Liver (tissue), 9 donors: ENCODE measurements around the gene CSRP1. TPM values are rescaled to one million over a fixed set of nuclear protein-coding genes. Genes with fewer than 3 reads are reported as not detected.

Source experiments
- DNase-seq: peaks from one replicate; pipeline ENCODE4 v3.0.0-alpha.2; 2017; ENCODE audit warnings: low spot score
- H3K27ac ChIP-seq, 2 donors: one replicate each; pipeline ENCODE4 v1.7.0; 2013; ENCODE audit warnings: inconsistent platforms in 2 of 2, low read length in 2 of 2, control low read depth in 1 of 2, low read depth in 1 of 2, mild to moderate bottlenecking in 1 of 2
- H3K27me3 ChIP-seq, 4 donors: one replicate each; pipeline versions ENCODE4 v1.6.1 to v1.7.0; 2013; ENCODE audit warnings: low read length in 3 of 4, inconsistent platforms in 1 of 4, mild to moderate bottlenecking in 1 of 4, moderate library complexity in 1 of 4; ENCODE audit not compliant: control insufficient read depth in 4 of 4, insufficient read depth in 4 of 4
- H3K36me3 ChIP-seq, 4 donors: one replicate each; pipeline versions ENCODE4 v1.6.1 to v1.7.0; 2013; ENCODE audit warnings: low read length in 3 of 4, mild to moderate bottlenecking in 3 of 4, low read depth in 1 of 4, moderate library complexity in 1 of 4; ENCODE audit not compliant: control insufficient read depth in 4 of 4, insufficient read depth in 3 of 4
- H3K4me1 ChIP-seq, 4 donors: one replicate each; pipeline versions ENCODE4 v1.6.1 to v1.7.0; 2013; ENCODE audit warnings: low read length in 3 of 4, mild to moderate bottlenecking in 3 of 4, moderate library complexity in 1 of 4; ENCODE audit not compliant: control insufficient read depth in 4 of 4, insufficient read depth in 4 of 4
- H3K4me3 ChIP-seq, 3 donors: one replicate each; pipeline versions ENCODE4 v1.6.1 to v1.7.0; 2013; ENCODE audit warnings: low read length in 3 of 3, control low read depth in 1 of 3, low read depth in 1 of 3, mild to moderate bottlenecking in 1 of 3
- H3K9ac ChIP-seq, 2 donors: one replicate each; pipeline ENCODE4 v1.7.0; 2013; ENCODE audit warnings: low read length in 2 of 2, mild to moderate bottlenecking in 2 of 2, moderate library complexity in 2 of 2, control low read depth in 1 of 2, low read depth in 1 of 2
- H3K9me3 ChIP-seq, 4 donors: one replicate each; pipeline versions ENCODE4 v1.6.1 to v1.7.0; 2013; ENCODE audit warnings: low read length in 3 of 4; ENCODE audit not compliant: control insufficient read depth in 4 of 4
- ATF3 ChIP-seq: IDR thresholded peaks from 2 replicates; pipeline ENCODE4 v1.6.1; 2016; ENCODE audit warnings: antibody characterized with exemption
- CTCF ChIP-seq: fragments of 150-350 bp; IDR thresholded peaks from 2 replicates; pipeline ENCODE4 v1.5.1; 2017; ENCODE audit warnings: improper control_type of control experiment, low read depth, low read length; ENCODE audit not compliant: missing input control
- EGR1 ChIP-seq, 2 donors: IDR thresholded peaks; 2 replicates each; pipeline ENCODE4 v1.6.1; 2016 to 2018; ENCODE audit warnings: antibody characterized with exemption in 2 of 2, low read depth in 2 of 2
- FOXA1 ChIP-seq: IDR thresholded peaks from 2 replicates; pipeline ENCODE4 v1.6.1; 2016; ENCODE audit warnings: antibody characterized with exemption
- GABPA ChIP-seq, 2 donors: IDR thresholded peaks in 1 of 2; conservative IDR thresholded peaks in 1 of 2; 2 replicates each; pipeline ENCODE4 v1.6.1; 2016; ENCODE audit warnings: antibody characterized with exemption in 2 of 2, mild to moderate bottlenecking in 1 of 2, moderate library complexity in 1 of 2
- HNF4A ChIP-seq, 2 donors: conservative IDR thresholded peaks; 2 replicates each; pipeline ENCODE4 v1.6.1; 2016; ENCODE audit warnings: antibody characterized with exemption in 2 of 2, mild to moderate bottlenecking in 2 of 2
- MAX ChIP-seq: IDR thresholded peaks from 2 replicates; pipeline ENCODE4 v1.6.1; 2016; ENCODE audit warnings: antibody characterized with exemption
- NR2F2 ChIP-seq: IDR thresholded peaks from 2 replicates; pipeline ENCODE4 v1.6.1; 2016; ENCODE audit warnings: antibody characterized with exemption
- RAD21 ChIP-seq, 2 donors: IDR thresholded peaks; 2 replicates each; pipeline ENCODE4 v1.6.1; 2016; ENCODE audit warnings: antibody characterized with exemption in 2 of 2, mild to moderate bottlenecking in 2 of 2
- REST ChIP-seq: IDR thresholded peaks from 2 replicates; pipeline ENCODE4 v1.6.1; 2016; ENCODE audit warnings: antibody characterized with exemption, mild to moderate bottlenecking
- SP1 ChIP-seq: IDR thresholded peaks from 2 replicates; pipeline ENCODE4 v1.6.1; 2018; ENCODE audit warnings: antibody characterized with exemption, mild to moderate bottlenecking
- TAF1 ChIP-seq: conservative IDR thresholded peaks from 2 replicates; pipeline ENCODE4 v1.6.1; 2016; ENCODE audit warnings: antibody characterized with exemption, mild to moderate bottlenecking
- YY1 ChIP-seq: IDR thresholded peaks from 2 replicates; pipeline ENCODE4 v1.6.1; 2016; ENCODE audit warnings: antibody characterized with exemption, mild to moderate bottlenecking
- ZBTB33 ChIP-seq: IDR thresholded peaks from 2 replicates; pipeline ENCODE4 v1.6.1; 2016; ENCODE audit warnings: antibody characterized with exemption
- WGBS: extraction: QIAGEN DNeasy Blood & Tissue Kit; methylation state at CpG from one replicate; pipeline ENCODE4 v1.1.7; 2013; 5-methylcytosine and 5-hydroxymethylcytosine counted together
- polyA plus RNA-seq, 2 donors: library from polyadenylated mRNA; stranded (reverse) in 1 of 2; unstranded in 1 of 2; fragments of 200-250 nt in 1 of 2; fragments of >200 nt in 1 of 2; fragmentation: Nextera tagmentation in 1 of 2; extraction: Ambion mirVana in 1 of 2; gene quantifications; one replicate each; pipeline versions ENCODE4 v1.2.1 to v1.2.3, GENCODE V29; 2013 to 2015
- total RNA-seq, 2 donors: library from RNA; depleted of rRNA; stranded (reverse); fragments of >200 nt; gene quantifications; one replicate each; pipeline ENCODE4 v1.2.3, GENCODE V29; 2014
- donor health status: healthy.
- donor health status: healthy.
- donor health status: healthy.
- donor health status: healthy.
- donor health status: healthy.

CSRP1 gene
- total and polyA plus RNA-seq, 4 donors = 42.7 to 96.9 (median 68.3) TPM

GRCh38 chr1:201515895-201516294 is 9.0 kb upstream of the CSRP1 start:
- H3K27ac ChIP-seq = no peak overlapping the region
- no peak overlapping the region for H3K4me3 ChIP-seq
- H3K36me3 ChIP-seq = no peaks in the 10 kb centered on the region
- no peaks in the 10 kb centered on the region for H3K9me3 ChIP-seq
- peaks cover 3 to 17% (median 15%) of the 10 kb centered on the region in 4 donors for H3K4me1 ChIP-seq
- WGBS = 95% methylated on average over 1 of the region's 1 CpG
- no peak for TF ChIP-seq FOXA1
- TF ChIP-seq MAX = no peak
- no peak for TF ChIP-seq NR2F2
- H3K9ac ChIP-seq = no peak overlapping the region
- DNase-seq = no peak
- H3K27me3 ChIP-seq = no peaks in the 10 kb centered on the region

GRCh38 chr1:201515062-201515750 is 8.3 kb upstream of the CSRP1 start:
- 83% methylated on average over 9 of the region's 9 CpGs for WGBS
- Histone ChIP-seq H3K27ac (no peak overlapping the region), H3K4me1 (peaks cover 3 to 17% (median 15%) of the 10 kb centered on the region in 4 donors), H3K4me3 (no peak overlapping the region), H3K9ac (no peak overlapping the region), H3K36me3 (no peaks in the 10 kb centered on the region), H3K27me3 (no peaks in the 10 kb centered on the region), H3K9me3 (no peaks in the 10 kb centered on the region)
- DNase-seq = no peak
- TF ChIP-seq EGR1 (IDR thresholded peaks at IDR 0.05; ENCODE audit: low read depth in 2 of 2) (no peak), YY1 (no peak), GABPA (IDR thresholded peaks at IDR 0.05 in 1 of 2, conservative IDR thresholded peaks at IDR 0.05 in 1 of 2) (no peak), ATF3 (no peak), RAD21 (IDR thresholded peaks at IDR 0.05) (no peak), CTCF (no peak), ZBTB33 (no peak)

- 96% methylated on average over 2 of the region's 2 CpGs for WGBS
- no peaks in the 10 kb centered on the region for H3K27me3 ChIP-seq
- TF ChIP-seq HNF4A (conservative IDR thresholded peaks at IDR 0.05) (no peak), EGR1 (IDR thresholded peaks at IDR 0.05; ENCODE audit: low read depth in 2 of 2) (no peak), ZBTB33 (no peak), TAF1 (no peak), RAD21 (IDR thresholded peaks at IDR 0.05) (no peak), FOXA1 (no peak), REST (no peak), SP1 (no peak)
Measured at GRCh38 chr1:201514466-201514865, 7.5 kb upstream of the CSRP1 start.

More at GRCh38 chr1:201514466-201514865, 7.5 kb upstream of the CSRP1 start:
- no peaks in the 10 kb centered on the region for H3K9me3 ChIP-seq
- no peaks in the 10 kb centered on the region for H3K36me3 ChIP-seq
- no peak overlapping the region for H3K4me3 ChIP-seq
- no peak overlapping the region for H3K27ac ChIP-seq
- no peak for DNase-seq
- H3K9ac ChIP-seq = no peak overlapping the region
- peaks cover 3 to 17% (median 15%) of the 10 kb centered on the region in 4 donors for H3K4me1 ChIP-seq
